PC-3 (cell line): ENCODE measurements around the gene ZSCAN12. TPM values are rescaled to one million over a fixed set of nuclear protein-coding genes. Genes with fewer than 3 reads are reported as not detected.

Experiments
- ATAC-seq: fragments of 200-7000 bp; cut with Tn5 transposase; 2 replicates; pipeline ENCODE4 v1.9.1; 2020; ENCODE audit warnings: mild to moderate bottlenecking, moderate library complexity
- BruUV-seq: library from RNA; stranded (reverse); fragments of 400-500 nt; replicated peaks from 2 replicates; lab custom pipeline; 2021; lab: Mats Ljungman, UMichigan
- CTCF ChIA-PET: fragments of 300-600 bp; sonication (Branson Sonifier 250); formaldehyde crosslinking; loops from one replicate; lab custom pipeline; 2022; ENCODE audit warnings: antibody characterized with exemption; lab: Charles Lee
- POLR2A ChIA-PET: fragments of 300-600 bp; sonication (Branson Sonifier 250); formaldehyde crosslinking; loops from one replicate; lab custom pipeline; 2022; ENCODE audit warnings: antibody characterized with exemption; ENCODE audit not compliant: unreplicated experiment; lab: Charles Lee
- DNase-seq: peaks from one replicate; pipeline ENCODE4 v3.0.0-alpha.2; 2015
- H2AFZ ChIP-seq: fragments of 300-600 bp; sonication (generic); 2 replicates; pipeline ENCODE4 v1.6.0; 2016; ENCODE audit warnings: antibody characterized with exemption, low read length
- H3F3A ChIP-seq: fragments of 300-600 bp; sonication (generic); one replicate; pipeline ENCODE4 v1.6.0; 2017; ENCODE audit warnings: antibody characterized with exemption, low read length, control low read depth, mild to moderate bottlenecking; ENCODE audit not compliant: unreplicated experiment
- H3K27ac ChIP-seq: fragments of 300-600 bp; sonication (generic); 2 replicates; pipeline ENCODE4 v1.5.1; 2016; ENCODE audit warnings: mild to moderate bottlenecking, low read length
- H3K27me3 ChIP-seq: fragments of 300-600 bp; sonication (generic); 2 replicates; pipeline ENCODE4 v1.6.1; 2016; ENCODE audit warnings: low read length, mixed read lengths
- H3K36me3 ChIP-seq: fragments of 300-600 bp; sonication (generic); 2 replicates; pipeline ENCODE4 v1.6.1; 2016; ENCODE audit warnings: low read depth, mixed run types, low read length, mixed read lengths
- H3K4me1 ChIP-seq: fragments of 300-600 bp; sonication (generic); 2 replicates; pipeline ENCODE4 v1.5.1; 2016; ENCODE audit warnings: low read length; ENCODE audit not compliant: insufficient read depth
- H3K4me2 ChIP-seq: fragments of 300-600 bp; sonication (generic); 2 replicates; pipeline ENCODE4 v1.6.0; 2016; ENCODE audit warnings: low read length
- H3K4me3 ChIP-seq: fragments of 300-600 bp; sonication (generic); 2 replicates; pipeline ENCODE4 v1.5.1; 2016; ENCODE audit warnings: mild to moderate bottlenecking, low read length, mixed read lengths
- H3K79me2 ChIP-seq: fragments of 300-600 bp; sonication (generic); 2 replicates; pipeline ENCODE4 v1.6.1; 2017; ENCODE audit warnings: low read length, mixed read lengths
- H3K9ac ChIP-seq: fragments of 300-600 bp; sonication (generic); 2 replicates; pipeline ENCODE4 v1.6.0; 2016; ENCODE audit warnings: mild to moderate bottlenecking, low read length
- H3K9me2 ChIP-seq: fragments of 300-600 bp; sonication (generic); replicated peaks from 2 replicates; pipeline ENCODE4 v1.6.1; 2016; ENCODE audit warnings: mixed run types, low read length, mixed read lengths
- H3K9me3 ChIP-seq: fragments of 300-600 bp; sonication (generic); 2 replicates; pipeline ENCODE4 v1.6.1; 2016; ENCODE audit warnings: low read length, mixed read lengths
- H4K20me1 ChIP-seq: fragments of 300-600 bp; sonication (generic); 2 replicates; pipeline ENCODE4 v1.6.1; 2016; ENCODE audit warnings: low read length, mixed read lengths
- EZH2 ChIP-seq: fragments of 300-600 bp; sonication (generic); IDR thresholded peaks from one replicate; pipeline ENCODE4 v1.6.1; 2017; ENCODE audit warnings: antibody characterized with exemption, mild to moderate bottlenecking, low read length; ENCODE audit not compliant: unreplicated experiment
- EZH2phosphoT487 ChIP-seq: fragments of 300-600 bp; sonication (generic); IDR thresholded peaks from 2 replicates; pipeline ENCODE4 v1.6.1; 2018; ENCODE audit warnings: mild to moderate bottlenecking, antibody characterized with exemption, low read length, borderline replicate concordance
- intact Hi-C: fragments of 100-400 bp; cut with micrococcal nuclease; formaldehyde crosslinking; loops from 2 replicates; pipeline ENCODE4 v1.9.0; 2023
- total RNA-seq: library from RNA; depleted of rRNA; stranded (reverse); fragments of >200 nt; gene quantifications from 2 replicates; pipeline ENCODE4 v1.2.3, GENCODE V29; 2014
- TF ChIP-seq, protein P1 (sequence below): fragments of 300-600 bp; sonication (generic); conservative IDR thresholded peaks from 2 replicates; pipeline ENCODE4 v1.5.1; 2017; ENCODE audit warnings: antibody characterized with exemption, low read depth, mild to moderate bottlenecking, low read length

The ZSCAN12 gene
- total RNA-seq, 1 experiment from 2014 or later, result 0.95 TPM

- H3K27me3 ChIP-seq, result no peaks in the 10 kb centered on the region
- H3K4me3 ChIP-seq, result peak overlapping the region; percentile 88
- BruUV-seq, result no TSS peak
- H3K27ac ChIP-seq, result no peak overlapping the region
- peak; percentile 12; the same call in 1 of the 2 replicates for ATAC-seq
- intact Hi-C loops, result loop anchor here (2.0 to 5.0 kb wide), 2 partner anchors 100 to 145 kb away; a partner anchor contains a TSS
- peak overlapping the region; percentile 82 for H3K4me2 ChIP-seq
- no peaks in the 10 kb centered on the region for H3K9me3 ChIP-seq
- CTCF ChIA-PET, result interaction anchor here (0.6 kb wide), 1 partner anchor 9 kb away, joined by 3 read pairs; no protein-coding TSS in a partner anchor
- POLR2A ChIA-PET, result no interaction called here
- peaks cover 9% of the 10 kb centered on the region for H3K79me2 ChIP-seq
- H3K36me3 ChIP-seq, result no peaks in the 10 kb centered on the region
- no peak for TF ChIP-seq EZH2
- no peak for TF ChIP-seq EZH2phosphoT487
- TF ChIP-seq, protein P1, sequence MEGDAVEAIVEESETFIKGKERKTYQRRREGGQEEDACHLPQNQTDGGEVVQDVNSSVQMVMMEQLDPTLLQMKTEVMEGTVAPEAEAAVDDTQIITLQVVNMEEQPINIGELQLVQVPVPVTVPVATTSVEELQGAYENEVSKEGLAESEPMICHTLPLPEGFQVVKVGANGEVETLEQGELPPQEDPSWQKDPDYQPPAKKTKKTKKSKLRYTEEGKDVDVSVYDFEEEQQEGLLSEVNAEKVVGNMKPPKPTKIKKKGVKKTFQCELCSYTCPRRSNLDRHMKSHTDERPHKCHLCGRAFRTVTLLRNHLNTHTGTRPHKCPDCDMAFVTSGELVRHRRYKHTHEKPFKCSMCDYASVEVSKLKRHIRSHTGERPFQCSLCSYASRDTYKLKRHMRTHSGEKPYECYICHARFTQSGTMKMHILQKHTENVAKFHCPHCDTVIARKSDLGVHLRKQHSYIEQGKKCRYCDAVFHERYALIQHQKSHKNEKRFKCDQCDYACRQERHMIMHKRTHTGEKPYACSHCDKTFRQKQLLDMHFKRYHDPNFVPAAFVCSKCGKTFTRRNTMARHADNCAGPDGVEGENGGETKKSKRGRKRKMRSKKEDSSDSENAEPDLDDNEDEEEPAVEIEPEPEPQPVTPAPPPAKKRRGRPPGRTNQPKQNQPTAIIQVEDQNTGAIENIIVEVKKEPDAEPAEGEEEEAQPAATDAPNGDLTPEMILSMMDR, result no peak
- no peaks in the 10 kb centered on the region for H3K9me2 ChIP-seq
- H3K4me1 ChIP-seq, result peaks cover 9% of the 10 kb centered on the region; the same call in 1 of the 2 replicates
- H3F3A ChIP-seq, result no peaks in the 10 kb centered on the region
- H3K9ac ChIP-seq, result peak overlapping the region; percentile 79
- DNase-seq, result no peak
- peak overlapping the region; percentile 97 for H2AFZ ChIP-seq
- no peaks in the 10 kb centered on the region for H4K20me1 ChIP-seq
Observed at GRCh38 chr6:28442586-28442985, 43.0 kb upstream of the ZSCAN12 start.

GRCh38 chr6:28436404-28436803 is 36.9 kb upstream of the ZSCAN12 start:
- H2AFZ ChIP-seq, result no peak overlapping the region
- H4K20me1 ChIP-seq, result no peaks in the 10 kb centered on the region
- intact Hi-C loops, result no loop called here
- POLR2A ChIA-PET, result no interaction called here
- H3K27me3 ChIP-seq, result no peaks in the 10 kb centered on the region
- no peak overlapping the region for H3K4me3 ChIP-seq
- no peak overlapping the region for H3K4me2 ChIP-seq
- TF ChIP-seq EZH2phosphoT487 (no peak), EZH2 (no peak)
- TF ChIP-seq, protein P1, result no peak
- H3K79me2 ChIP-seq, result no peaks in the 10 kb centered on the region
- ATAC-seq (no peak), DNase-seq (no peak)
- no peak overlapping the region for H3K27ac ChIP-seq
- H3K9me2 ChIP-seq, result no peaks in the 10 kb centered on the region
- no TSS peak for BruUV-seq
- no peaks in the 10 kb centered on the region for H3K36me3 ChIP-seq
- no peak overlapping the region for H3K9ac ChIP-seq
- no peaks in the 10 kb centered on the region for H3K4me1 ChIP-seq
- no peaks in the 10 kb centered on the region for H3K9me3 ChIP-seq
- CTCF ChIA-PET, result no interaction called here
- H3F3A ChIP-seq, result no peaks in the 10 kb centered on the region

DNA sequence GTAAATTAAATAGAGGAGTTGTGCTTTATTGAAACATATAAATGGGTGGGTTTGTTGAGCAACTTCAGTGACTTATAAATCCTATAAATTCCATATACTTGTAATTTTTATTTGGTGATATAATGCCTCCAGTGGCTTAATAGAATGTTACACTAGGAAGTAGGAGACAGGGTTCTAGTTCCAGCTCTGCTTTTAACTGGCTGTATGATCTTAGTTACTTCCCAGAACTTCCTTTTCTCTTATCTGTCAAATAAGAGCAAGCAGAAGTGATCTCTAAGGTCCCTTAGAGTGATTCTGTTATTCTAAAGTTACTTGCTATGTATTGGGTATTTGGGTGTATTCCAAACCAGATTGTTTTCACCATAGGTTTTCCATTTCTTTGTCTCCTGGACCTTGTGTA is 33.6 kb upstream of the ZSCAN12 start:
- intact Hi-C loops, result no loop called here
- DNase-seq, result no peak
- Histone ChIP-seq H4K20me1 (no peaks in the 10 kb centered on the region), H2AFZ (no peak overlapping the region), H3K9ac (no peak overlapping the region), H3F3A (no peaks in the 10 kb centered on the region), H3K9me3 (no peaks in the 10 kb centered on the region), H3K9me2 (no peaks in the 10 kb centered on the region), H3K27ac (no peak overlapping the region), H3K4me2 (no peak overlapping the region), H3K4me1 (no peaks in the 10 kb centered on the region), H3K36me3 (no peaks in the 10 kb centered on the region), H3K27me3 (no peaks in the 10 kb centered on the region), H3K4me3 (no peak overlapping the region), H3K79me2 (no peaks in the 10 kb centered on the region)
- TF ChIP-seq, protein P1, result peak; percentile 34; the same call in 1 of the 2 replicates
- TF ChIP-seq EZH2, result no peak
- no peak for TF ChIP-seq EZH2phosphoT487
- ChIA-PET POLR2A (no interaction called here), CTCF (interaction anchor here (0.8 kb wide), 1 partner anchor 9 kb away, joined by 3 read pairs; no protein-coding TSS in a partner anchor)
- ATAC-seq, result no peak
- BruUV-seq, result no TSS peak
